H1 (cell line): ENCODE data around the gene STXBP2. TPM values are rescaled to one million over a fixed set of nuclear protein-coding genes. Genes with fewer than 3 reads are reported as not detected.

ENCODE experiments used
- CTCF ChIA-PET: fragments of 300-600 bp; sonication (Branson Sonifier 250); formaldehyde crosslinking; loops from one replicate; lab custom pipeline; 2021; ENCODE audit not compliant: partially characterized antibody; lab: Charles Lee
- POLR2A ChIA-PET: fragments of 300-600 bp; sonication (Branson Sonifier 250); formaldehyde crosslinking; loops from one replicate; lab custom pipeline; 2021; ENCODE audit warnings: inconsistent platforms; ENCODE audit not compliant: partially characterized antibody; lab: Charles Lee
- DNase-seq, 2 experiments: peaks; one replicate each; pipeline versions ENCODE4 v3.0.0 to v3.0.0-alpha.2; 2010 to 2022; ENCODE audit warnings: low spot score in 2 of 2, low read depth in 1 of 2, mixed read lengths in 1 of 2
- FAIRE-seq: peaks from 2 replicates; lab custom pipeline; 2011; peaks lifted over from hg19 to GRCh38; lab: Jason Lieb, UNC
- H2AFZ ChIP-seq: 2 replicates; pipeline ENCODE4 v1.8.1; 2012; ENCODE audit warnings: low read length, inconsistent platforms
- H2AK5ac ChIP-seq: 2 replicates; pipeline ENCODE4 v1.6.1; 2013; ENCODE audit warnings: low read depth, low read length
- H2BK120ac ChIP-seq: replicated peaks from 2 replicates; pipeline ENCODE3; 2013; ENCODE audit warnings: low read depth, low read length, inconsistent platforms
- H2BK12ac ChIP-seq: 2 replicates; pipeline ENCODE4 v1.6.1; 2013; ENCODE audit warnings: low read depth, low read length
- H2BK15ac ChIP-seq: 2 replicates; pipeline ENCODE4 v1.6.1; 2013; ENCODE audit warnings: low read length
- H2BK20ac ChIP-seq: 2 replicates; pipeline ENCODE4 v1.6.1; 2013; ENCODE audit warnings: low read length
- H2BK5ac ChIP-seq: 2 replicates; pipeline ENCODE4 v1.6.1; 2013; ENCODE audit warnings: low read depth, low read length
- H3K14ac ChIP-seq: 2 replicates; pipeline ENCODE4 v1.6.1; 2013; ENCODE audit warnings: inconsistent platforms; ENCODE audit not compliant: insufficient read length
- H3K18ac ChIP-seq: 2 replicates; pipeline ENCODE4 v1.6.1; 2013; ENCODE audit warnings: low read length; ENCODE audit errors: extremely low read depth
- H3K23ac ChIP-seq: 2 replicates; pipeline ENCODE4 v1.6.1; 2013; ENCODE audit warnings: inconsistent platforms; ENCODE audit not compliant: insufficient read length
- H3K23me2 ChIP-seq: 2 replicates; pipeline ENCODE4 v1.6.1; 2013; ENCODE audit warnings: low read depth, low read length
- H3K27ac ChIP-seq: 2 replicates; pipeline ENCODE4 v1.6.1; 2011; ENCODE audit warnings: low read depth, low read length, inconsistent platforms
- H3K27me3 ChIP-seq, 4 experiments: replicated peaks in 1 of 4; 1 replicate in 1 of 4; 2 replicates in 3 of 4; pipeline versions ENCODE4 v1.6.1 to v1.8.1; 2011 to 2013; ENCODE audit warnings: low read length in 3 of 4, mild to moderate bottlenecking in 3 of 4, inconsistent platforms in 2 of 4, mixed read lengths in 2 of 4, moderate library complexity in 1 of 4; ENCODE audit not compliant: control insufficient read depth in 3 of 4, insufficient read depth in 3 of 4; ENCODE audit errors: extremely low read depth in 1 of 4
- H3K36me3 ChIP-seq, 4 experiments: 2 replicates each; pipeline versions ENCODE4 v1.6.1 to v1.8.1; 2011 to 2013; ENCODE audit warnings: mild to moderate bottlenecking in 4 of 4, low read length in 3 of 4, moderate library complexity in 2 of 4, control low read depth in 1 of 4, inconsistent platforms in 1 of 4; ENCODE audit not compliant: insufficient read depth in 4 of 4, control insufficient read depth in 2 of 4
- H3K4ac ChIP-seq: replicated peaks from 2 replicates; pipeline ENCODE3; 2013; ENCODE audit warnings: low read length, low read depth, mixed read lengths, inconsistent platforms; ENCODE audit not compliant: insufficient read length
- H3K4me1 ChIP-seq, 4 experiments: replicated peaks in 1 of 4; 1 replicate in 1 of 4; 2 replicates in 3 of 4; pipeline versions ENCODE4 v1.6.1 to v1.8.1; 2011 to 2013; ENCODE audit warnings: low read length in 3 of 4, inconsistent platforms in 2 of 4, mixed read lengths in 1 of 4; ENCODE audit not compliant: insufficient read depth in 4 of 4, control insufficient read depth in 3 of 4
- H3K4me2 ChIP-seq, 2 experiments: 2 replicates each; pipeline versions ENCODE4 v1.6.1 to v1.8.1; 2011 to 2013; ENCODE audit warnings: low read depth in 2 of 2, low read length in 2 of 2, control low read depth in 1 of 2, inconsistent platforms in 1 of 2, mild to moderate bottlenecking in 1 of 2; ENCODE audit not compliant: insufficient read depth in 1 of 2
- H3K4me3 ChIP-seq, 4 experiments: fragments of 200-600, 300-600 bp in 1 of 4; sonication (generic), shearing (Covaris generic), sonication (Bioruptor Twin) in 1 of 4; 2 replicates each; pipeline versions ENCODE4 v1.5.1 to v1.8.1; 2011 to 2016; ENCODE audit warnings: low read length in 4 of 4, low read depth in 3 of 4, control low read depth in 2 of 4, inconsistent platforms in 2 of 4, mild to moderate bottlenecking in 2 of 4, mixed read lengths in 1 of 4, moderate library complexity in 1 of 4; ENCODE audit not compliant: insufficient read depth in 2 of 4; ENCODE audit errors: extremely low read depth in 1 of 4
- H3K56ac ChIP-seq: replicated peaks from 2 replicates; pipeline ENCODE3; 2013; ENCODE audit warnings: low read depth, mild to moderate bottlenecking, mixed read lengths, low read length, inconsistent platforms; ENCODE audit not compliant: insufficient read length
- H3K79me1 ChIP-seq: 2 replicates; pipeline ENCODE4 v1.6.1; 2013; ENCODE audit warnings: low read depth, low read length, control low read depth
- H3K79me2 ChIP-seq, 2 experiments: 2 replicates each; pipeline versions ENCODE4 v1.6.1 to v1.8.1; 2012 to 2013; ENCODE audit warnings: low read length in 2 of 2, mild to moderate bottlenecking in 2 of 2, inconsistent platforms in 1 of 2; ENCODE audit not compliant: insufficient read depth in 2 of 2, control insufficient read depth in 1 of 2
- H3K9ac ChIP-seq, 4 experiments: replicated peaks in 1 of 4; 1 replicate in 1 of 4; 2 replicates in 3 of 4; pipeline versions ENCODE4 v1.6.1 to v1.8.1; 2011 to 2013; ENCODE audit warnings: low read depth in 3 of 4, low read length in 3 of 4, control low read depth in 2 of 4, mild to moderate bottlenecking in 2 of 4, moderate library complexity in 2 of 4, inconsistent platforms in 1 of 4; ENCODE audit errors: extremely low read depth in 1 of 4
- H3K9me3 ChIP-seq, 2 experiments: 2 replicates each; pipeline versions ENCODE4 v1.6.1 to v1.8.1; 2012 to 2013; ENCODE audit warnings: mild to moderate bottlenecking in 2 of 2, moderate library complexity in 2 of 2, control low read depth in 1 of 2, inconsistent platforms in 1 of 2, low read depth in 1 of 2, low read length in 1 of 2, mixed read lengths in 1 of 2; ENCODE audit not compliant: insufficient read depth in 2 of 2
- H4K20me1 ChIP-seq, 2 experiments: replicated peaks in 1 of 2; 2 replicates each; pipeline versions ENCODE3 to v1.8.1; 2011 to 2013; ENCODE audit warnings: inconsistent platforms in 2 of 2, low read length in 2 of 2, mild to moderate bottlenecking in 1 of 2; ENCODE audit not compliant: insufficient read depth in 2 of 2, control insufficient read depth in 1 of 2
- H4K5ac ChIP-seq: 2 replicates; pipeline ENCODE4 v1.6.1; 2013; ENCODE audit warnings: low read length, low read depth, mixed read lengths, inconsistent platforms; ENCODE audit not compliant: insufficient read length
- H4K8ac ChIP-seq: 2 replicates; pipeline ENCODE4 v1.8.0; 2013; ENCODE audit warnings: mild to moderate bottlenecking, moderate library complexity, low read length, inconsistent platforms; ENCODE audit not compliant: insufficient read depth; ENCODE audit errors: extremely low read depth
- H4K91ac ChIP-seq: replicated peaks from 2 replicates; pipeline ENCODE3; 2013; ENCODE audit warnings: low read length, mixed read lengths, inconsistent platforms; ENCODE audit not compliant: insufficient read length
- POLR2A ChIP-seq, 2 experiments: IDR thresholded peaks; 1 replicate in 1 of 2; 2 replicates in 1 of 2; pipeline ENCODE4 v1.6.1; 2011; ENCODE audit warnings: low read depth in 2 of 2, low read length in 2 of 2, mild to moderate bottlenecking in 2 of 2; ENCODE audit errors: control extremely low read depth in 1 of 2
- POU5F1 ChIP-seq: IDR thresholded peaks from 2 replicates; pipeline ENCODE4 v1.6.1; 2011; ENCODE audit warnings: low read depth, mild to moderate bottlenecking, low read length, moderate library complexity
- SP1 ChIP-seq: IDR thresholded peaks from 2 replicates; pipeline ENCODE4 v1.6.1; 2011; ENCODE audit warnings: low read depth, low read length
- SP2 ChIP-seq: IDR thresholded peaks from 2 replicates; pipeline ENCODE4 v1.6.1; 2012; ENCODE audit warnings: mild to moderate bottlenecking, low read length, inconsistent platforms
- TCF12 ChIP-seq: IDR thresholded peaks from 2 replicates; pipeline ENCODE4 v1.6.1; 2011; ENCODE audit warnings: low read depth, mild to moderate bottlenecking, low read length
- ZNF274 ChIP-seq: IDR thresholded peaks from 2 replicates; pipeline ENCODE4 v1.7.0; 2012; ENCODE audit warnings: low read length, borderline replicate concordance; ENCODE audit errors: extremely low read depth
- WGBS, 2 experiments: shearing (Covaris generic) in 1 of 2; methylation state at CpG; one replicate each; pipeline versions ENCODE4 v1.1.6 to v1.1.7; 2013 to 2015; ENCODE audit warnings: low lambda C conversion rate in 2 of 2, mixed read lengths in 2 of 2, inconsistent platforms in 1 of 2, low coverage in 1 of 2, missing lambda C conversion rate in 1 of 2; ENCODE audit not compliant: insufficient replicate concordance in 2 of 2, insufficient coverage in 1 of 2, insufficient read length in 1 of 2; ENCODE audit errors: extremely low coverage in 1 of 2, missing lambda C conversion rate in 1 of 2; 5-methylcytosine and 5-hydroxymethylcytosine counted together
- polyA plus RNA-seq, 7 experiments: library from polyadenylated mRNA; depleted of rRNA in 3 of 7; stranded (reverse) in 5 of 7; unstranded in 2 of 7; fragments of >200 nt in 5 of 7; fragments of 200-250 nt in 2 of 7; gene quantifications; 1 replicate in 5 of 7; 2 replicates in 1 of 7; 4 replicates in 1 of 7; pipeline versions ENCODE4 v1.2.1 to v1.2.3, GENCODE V29; 2011 to 2013; ENCODE audit warnings: missing spikeins in 2 of 7, mixed read lengths in 2 of 7
- total RNA-seq: library from RNA; stranded (reverse); fragmentation: NEBNext Ultra II Directional; extraction: Animal tissue kit (Norgen Biotek cat#: 25700); gene quantifications from 2 replicates; pipeline ENCODE4 v1.2.1, GENCODE V29; 2021
- TF ChIP-seq, protein P1 (sequence below), 3 experiments: IDR thresholded peaks; 1 replicate in 2 of 3; 2 replicates in 1 of 3; pipeline versions ENCODE4 v1.5.1 to v1.6.1; 2011; ENCODE audit warnings: low read length in 3 of 3, mild to moderate bottlenecking in 3 of 3, inconsistent platforms in 2 of 3, low read depth in 1 of 3, moderate library complexity in 1 of 3; ENCODE audit not compliant: insufficient read depth in 1 of 3; ENCODE audit errors: control extremely low read depth in 1 of 3
- TF ChIP-seq, protein P2 (sequence below): IDR thresholded peaks from 2 replicates; pipeline ENCODE4 v1.6.1; 2011; ENCODE audit warnings: low read depth, mild to moderate bottlenecking, low read length; ENCODE audit not compliant: insufficient read depth

Gene STXBP2
- total and polyA plus RNA-seq, 2 of the 8 experiments (the other 6 are each of a cell fraction or from before 2014, with no cell fraction given), result 52.9 to 53.8 TPM

DNA sequence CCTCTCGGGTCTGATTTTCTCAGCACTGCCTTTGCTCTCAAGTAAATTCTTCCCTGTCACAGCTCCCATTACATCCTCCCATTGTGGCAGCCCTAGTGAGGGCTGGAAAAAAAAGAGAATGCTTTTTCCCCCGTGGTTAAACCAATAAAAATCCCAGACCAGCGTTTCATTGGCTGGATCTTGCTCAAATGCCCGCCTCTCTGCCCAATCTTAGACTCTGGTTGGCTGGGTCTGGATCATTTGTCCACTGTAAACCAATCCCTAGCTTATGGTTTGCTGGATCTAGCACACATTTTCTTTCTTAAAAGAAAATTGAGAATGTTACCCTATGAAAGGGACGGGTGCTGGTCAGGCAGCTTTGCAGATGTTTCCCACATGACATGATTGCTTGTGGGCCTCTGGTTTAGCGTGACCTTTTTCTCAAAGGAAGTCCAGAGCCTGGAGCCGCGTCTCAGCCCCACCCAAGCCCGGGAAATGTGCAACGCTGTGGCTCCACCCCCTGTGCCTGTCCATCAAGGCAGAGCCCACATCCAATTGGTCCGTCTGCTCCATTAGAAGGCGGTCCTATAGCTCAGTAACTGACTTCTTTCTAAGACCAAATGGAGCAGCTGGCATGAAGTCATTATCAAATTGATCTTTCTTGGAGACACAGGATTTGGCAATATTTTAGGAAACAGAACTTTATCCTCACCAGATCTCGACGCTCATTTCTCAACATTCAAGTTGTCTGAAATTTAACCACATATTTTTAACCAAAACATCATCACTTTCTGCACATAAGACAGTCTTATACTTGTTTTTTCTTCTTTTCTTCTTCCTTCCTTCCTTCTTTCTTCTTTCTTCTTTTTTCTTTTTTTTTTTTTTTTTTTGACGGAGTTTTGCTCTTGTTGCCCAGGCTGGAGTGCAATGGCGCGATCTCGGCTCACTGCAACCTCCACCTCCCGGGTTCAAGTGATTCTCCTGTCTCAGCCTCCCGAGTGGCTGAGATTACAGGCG lies 37.4 kb downstream of the STXBP2 start:
- Histone ChIP-seq H4K5ac (no peak overlapping the region), H2BK20ac (no peak overlapping the region), H2BK15ac (no peak overlapping the region), H2BK12ac (no peak overlapping the region), H3K79me1 (no peaks in the 10 kb centered on the region), H2BK5ac (no peak overlapping the region), H4K8ac (no peak overlapping the region), H3K79me2 (no peaks in the 10 kb centered on the region), H3K9me3 (no peaks in the 10 kb centered on the region), H4K91ac (no peak overlapping the region), H2AFZ (peak overlapping the region; percentile 46; the same call in 1 of the 2 replicates), H3K23ac (no peak overlapping the region), H2AK5ac (no peak overlapping the region), H3K14ac (no peak overlapping the region), H3K36me3 (no peaks in the 10 kb centered on the region), H3K56ac (no peak overlapping the region), H3K27ac (no peak overlapping the region), H3K4me1 (peaks cover 0 to 3% (median 1%) of the 10 kb centered on the region in 4 experiments; a peak in 2 of 7 replicates), H3K4ac (no peak overlapping the region), H2BK120ac (no peak overlapping the region), H3K23me2 (peaks cover 2% of the 10 kb centered on the region; the same call in 1 of the 2 replicates), H3K27me3 (peaks cover 0 to 16% (median 10%) of the 10 kb centered on the region in 4 experiments; a peak in 3 of 7 replicates), H3K4me3 (peak overlapping the region in 1 of 4 experiments; percentile 31; a peak in 1 of 8 replicates), H3K18ac (no peak overlapping the region), H3K4me2 (peak overlapping the region in 1 of 2 experiments; percentile 39; a peak in 2 of 4 replicates), H3K9ac (no peak overlapping the region), H4K20me1 (no peaks in the 10 kb centered on the region)
- DNase-seq (peak in 1 of 2 experiments; percentile 81), FAIRE-seq (peak; percentile 24)
- WGBS, 2 experiments, result 57% methylated on average over 16 of the region's 21 CpGs; no CpG with 5 or more reads in 1 of the 2 experiments
- ChIA-PET CTCF (interaction anchor here (0.6 to 2.6 kb wide), 5 partner anchors 14 to 319 kb away, joined by 3 to 7 read pairs (median 3); no protein-coding TSS in a partner anchor), POLR2A (no interaction called here)
- TF ChIP-seq, protein P1, sequence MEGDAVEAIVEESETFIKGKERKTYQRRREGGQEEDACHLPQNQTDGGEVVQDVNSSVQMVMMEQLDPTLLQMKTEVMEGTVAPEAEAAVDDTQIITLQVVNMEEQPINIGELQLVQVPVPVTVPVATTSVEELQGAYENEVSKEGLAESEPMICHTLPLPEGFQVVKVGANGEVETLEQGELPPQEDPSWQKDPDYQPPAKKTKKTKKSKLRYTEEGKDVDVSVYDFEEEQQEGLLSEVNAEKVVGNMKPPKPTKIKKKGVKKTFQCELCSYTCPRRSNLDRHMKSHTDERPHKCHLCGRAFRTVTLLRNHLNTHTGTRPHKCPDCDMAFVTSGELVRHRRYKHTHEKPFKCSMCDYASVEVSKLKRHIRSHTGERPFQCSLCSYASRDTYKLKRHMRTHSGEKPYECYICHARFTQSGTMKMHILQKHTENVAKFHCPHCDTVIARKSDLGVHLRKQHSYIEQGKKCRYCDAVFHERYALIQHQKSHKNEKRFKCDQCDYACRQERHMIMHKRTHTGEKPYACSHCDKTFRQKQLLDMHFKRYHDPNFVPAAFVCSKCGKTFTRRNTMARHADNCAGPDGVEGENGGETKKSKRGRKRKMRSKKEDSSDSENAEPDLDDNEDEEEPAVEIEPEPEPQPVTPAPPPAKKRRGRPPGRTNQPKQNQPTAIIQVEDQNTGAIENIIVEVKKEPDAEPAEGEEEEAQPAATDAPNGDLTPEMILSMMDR (IDR thresholded peaks at IDR 0.05; ENCODE audit: control extremely low read depth in 1 of 3, insufficient read depth in 1 of 3, low read depth in 1 of 3, low read length in 3 of 3), result no peak
- TF ChIP-seq TCF12 (no peak), SP1 (peak; percentile 64; the same call in 1 of the 2 replicates), ZNF274 (no peak), POU5F1 (no peak), POLR2A (IDR thresholded peaks at IDR 0.05; ENCODE audit: control extremely low read depth in 1 of 2, low read depth in 2 of 2, low read length in 2 of 2) (no peak), SP2 (peak; percentile 14; the same call in 1 of the 2 replicates)
- TF ChIP-seq, protein P2, sequence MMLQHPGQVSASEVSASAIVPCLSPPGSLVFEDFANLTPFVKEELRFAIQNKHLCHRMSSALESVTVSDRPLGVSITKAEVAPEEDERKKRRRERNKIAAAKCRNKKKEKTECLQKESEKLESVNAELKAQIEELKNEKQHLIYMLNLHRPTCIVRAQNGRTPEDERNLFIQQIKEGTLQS, result no peak
